Measurements from ENCODE around the gene FES.

GRCh38 chr15:90939756-90940155 lies 55.5 kb downstream of the FES start:
- TF ChIP-seq GATA2 (IDR thresholded peaks at IDR 0.05; ENCODE audit: low read depth, low read length) (no peak), GATA3 (IDR thresholded peaks at IDR 0.05; ENCODE audit: low read depth, low read length) (no peak)
